ENCODE data around the gene ACTA1.

GRCh38 chr1:229420765-229421164 lies 13.1 kb downstream of the ACTA1 start:
- TF ChIP-seq, protein P1, sequence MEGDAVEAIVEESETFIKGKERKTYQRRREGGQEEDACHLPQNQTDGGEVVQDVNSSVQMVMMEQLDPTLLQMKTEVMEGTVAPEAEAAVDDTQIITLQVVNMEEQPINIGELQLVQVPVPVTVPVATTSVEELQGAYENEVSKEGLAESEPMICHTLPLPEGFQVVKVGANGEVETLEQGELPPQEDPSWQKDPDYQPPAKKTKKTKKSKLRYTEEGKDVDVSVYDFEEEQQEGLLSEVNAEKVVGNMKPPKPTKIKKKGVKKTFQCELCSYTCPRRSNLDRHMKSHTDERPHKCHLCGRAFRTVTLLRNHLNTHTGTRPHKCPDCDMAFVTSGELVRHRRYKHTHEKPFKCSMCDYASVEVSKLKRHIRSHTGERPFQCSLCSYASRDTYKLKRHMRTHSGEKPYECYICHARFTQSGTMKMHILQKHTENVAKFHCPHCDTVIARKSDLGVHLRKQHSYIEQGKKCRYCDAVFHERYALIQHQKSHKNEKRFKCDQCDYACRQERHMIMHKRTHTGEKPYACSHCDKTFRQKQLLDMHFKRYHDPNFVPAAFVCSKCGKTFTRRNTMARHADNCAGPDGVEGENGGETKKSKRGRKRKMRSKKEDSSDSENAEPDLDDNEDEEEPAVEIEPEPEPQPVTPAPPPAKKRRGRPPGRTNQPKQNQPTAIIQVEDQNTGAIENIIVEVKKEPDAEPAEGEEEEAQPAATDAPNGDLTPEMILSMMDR (IDR thresholded peaks at IDR 0.05; ENCODE audit: poor library complexity): no peak
- no peak for TF ChIP-seq EZH2 (IDR thresholded peaks at IDR 0.05; ENCODE audit: borderline replicate concordance)
- no peak for TF ChIP-seq EZH2phosphoT487 (IDR thresholded peaks at IDR 0.05; ENCODE audit: low read depth, severe bottlenecking, unreplicated experiment)

All from hepatocyte (in vitro differentiated cells).